ENCODE measurements around the gene SORCS2. TPM values are rescaled to one million over a fixed set of nuclear protein-coding genes. Genes with fewer than 3 reads are reported as not detected.

SORCS2 gene
- polyA plus RNA-seq, 3 donors, result 0.46 to 0.55 TPM; not detected in 1

DNA sequence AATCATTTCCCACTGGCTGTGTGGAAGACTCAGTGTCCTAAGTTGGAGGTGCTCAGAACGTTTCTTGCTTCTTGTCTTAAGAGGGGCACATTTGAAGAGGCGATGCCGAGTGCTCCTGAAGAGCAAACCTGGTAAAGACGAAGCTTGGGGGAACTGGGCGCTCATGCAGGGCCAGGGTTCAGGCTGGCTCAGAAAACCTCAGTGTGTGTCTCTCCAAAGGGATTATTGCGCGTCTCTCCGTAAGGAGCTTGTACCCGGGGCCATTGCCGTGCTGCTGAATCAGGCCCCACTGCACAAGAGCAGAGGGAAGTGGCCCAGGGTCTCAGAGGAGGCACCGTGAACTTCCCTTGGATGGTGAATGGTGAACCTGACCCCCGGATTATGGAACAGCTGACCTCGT, 198.0 kb downstream of the SORCS2 start:
- no peak overlapping the region for H3K4me3 Mint-ChIP-seq
- H3K36me3 Mint-ChIP-seq, result no peaks in the 10 kb centered on the region
- Histone ChIP-seq H4K20me1 (ENCODE audit: insufficient read depth, low read length) (no peaks in the 10 kb centered on the region), H3K27ac (ENCODE audit: low read depth in 1 of 2, low read length in 2 of 2) (no peak overlapping the region), H3K9ac (ENCODE audit: insufficient read depth, low read length, poor library complexity, severe bottlenecking) (no peak overlapping the region), H3K79me2 (ENCODE audit: insufficient read depth, low read length) (no peaks in the 10 kb centered on the region), H3K4me1 (ENCODE audit: control insufficient read depth in 1 of 2, insufficient read depth in 2 of 2, low read length in 2 of 2) (no peaks in the 10 kb centered on the region), H3K27me3 (ENCODE audit: control insufficient read depth in 2 of 2, insufficient read depth in 2 of 2, low read length in 2 of 2) (no peaks in the 10 kb centered on the region), H3K4me3 (replicated peaks in 1 of 3; ENCODE audit: low read depth in 2 of 3, low read length in 3 of 3) (no peak overlapping the region), H3K9me3 (replicated peaks in 1 of 2; ENCODE audit: control insufficient read depth in 1 of 2, insufficient read depth in 1 of 2, low read length in 2 of 2) (peaks cover 5% of the 10 kb centered on the region in 2 donors), H3K36me3 (replicated peaks in 1 of 2; ENCODE audit: control insufficient read depth in 1 of 2, insufficient read depth in 2 of 2, low read length in 2 of 2) (no peaks in the 10 kb centered on the region), H3K4me2 (replicated peaks; ENCODE audit: extremely low read depth, low read length, poor library complexity, severe bottlenecking) (no peak overlapping the region), H2AFZ (ENCODE audit: insufficient read depth, low read depth, low read length, poor library complexity, severe bottlenecking) (no peak overlapping the region)
- TF ChIP-seq, protein P1, sequence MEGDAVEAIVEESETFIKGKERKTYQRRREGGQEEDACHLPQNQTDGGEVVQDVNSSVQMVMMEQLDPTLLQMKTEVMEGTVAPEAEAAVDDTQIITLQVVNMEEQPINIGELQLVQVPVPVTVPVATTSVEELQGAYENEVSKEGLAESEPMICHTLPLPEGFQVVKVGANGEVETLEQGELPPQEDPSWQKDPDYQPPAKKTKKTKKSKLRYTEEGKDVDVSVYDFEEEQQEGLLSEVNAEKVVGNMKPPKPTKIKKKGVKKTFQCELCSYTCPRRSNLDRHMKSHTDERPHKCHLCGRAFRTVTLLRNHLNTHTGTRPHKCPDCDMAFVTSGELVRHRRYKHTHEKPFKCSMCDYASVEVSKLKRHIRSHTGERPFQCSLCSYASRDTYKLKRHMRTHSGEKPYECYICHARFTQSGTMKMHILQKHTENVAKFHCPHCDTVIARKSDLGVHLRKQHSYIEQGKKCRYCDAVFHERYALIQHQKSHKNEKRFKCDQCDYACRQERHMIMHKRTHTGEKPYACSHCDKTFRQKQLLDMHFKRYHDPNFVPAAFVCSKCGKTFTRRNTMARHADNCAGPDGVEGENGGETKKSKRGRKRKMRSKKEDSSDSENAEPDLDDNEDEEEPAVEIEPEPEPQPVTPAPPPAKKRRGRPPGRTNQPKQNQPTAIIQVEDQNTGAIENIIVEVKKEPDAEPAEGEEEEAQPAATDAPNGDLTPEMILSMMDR (IDR thresholded peaks at IDR 0.05), result no peak
- intact Hi-C loops (cut with micrococcal nuclease), result no loop called here
- H3K9me3 Mint-ChIP-seq, result peaks cover 0 to 9% (median 0%) of the 10 kb centered on the region in 7 donors
- H3K27ac Mint-ChIP-seq, result no peak overlapping the region
- no peaks in the 10 kb centered on the region for H3K4me1 Mint-ChIP-seq
- WGBS (ENCODE audit: insufficient coverage), result 85% methylated on average over 11 of the region's 13 CpGs
- peaks cover 2 to 18% (median 13%) of the 10 kb centered on the region in 3 donors for H3K27me3 Mint-ChIP-seq (ENCODE audit: low read depth in 3 of 3)
- no peak for DNase-seq

DNA sequence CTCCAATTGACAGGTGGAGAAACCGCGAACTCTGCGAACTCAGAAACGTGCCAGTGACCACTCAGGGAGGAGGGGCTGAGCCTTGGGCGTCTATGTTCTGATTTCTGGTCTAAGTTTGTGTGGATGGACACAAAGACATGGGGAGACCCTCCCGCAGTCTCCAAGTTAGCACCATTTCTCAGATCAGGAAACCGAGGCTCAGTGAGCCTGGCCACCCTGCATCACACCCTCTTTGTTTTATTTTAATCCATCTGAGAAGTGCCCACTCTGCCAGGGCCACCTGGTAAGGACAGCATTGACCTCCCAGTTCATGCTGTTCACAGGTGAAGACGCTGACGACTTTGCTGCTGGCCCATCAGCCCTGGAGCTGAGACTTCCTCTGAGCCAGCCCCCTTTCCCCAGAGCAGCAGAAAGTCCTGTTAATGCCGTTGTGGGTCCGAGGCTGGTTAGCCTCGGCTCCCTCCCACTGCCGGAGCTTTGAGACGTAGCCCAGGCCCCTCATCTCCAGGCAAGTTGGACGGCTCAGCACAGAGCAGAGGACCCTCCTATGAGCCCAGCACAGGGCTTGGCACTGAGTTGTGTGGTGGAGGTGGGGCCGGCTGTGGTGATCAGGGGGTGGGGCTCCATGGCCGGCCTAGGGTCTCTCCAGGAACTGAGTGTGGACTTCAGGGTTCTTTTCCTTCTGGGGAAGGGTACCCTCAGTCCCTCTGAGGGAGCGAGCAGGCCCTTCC, 198.7 kb downstream of the SORCS2 start:
- 62% methylated on average over 12 of the region's 18 CpGs for WGBS (ENCODE audit: insufficient coverage)
- Histone ChIP-seq H4K20me1 (ENCODE audit: insufficient read depth, low read length) (no peaks in the 10 kb centered on the region), H3K4me2 (replicated peaks; ENCODE audit: extremely low read depth, low read length, poor library complexity, severe bottlenecking) (no peak overlapping the region), H3K9me3 (replicated peaks in 1 of 2; ENCODE audit: control insufficient read depth in 1 of 2, insufficient read depth in 1 of 2, low read length in 2 of 2) (peaks cover 0 to under 1% of the 10 kb centered on the region in 2 donors), H2AFZ (ENCODE audit: insufficient read depth, low read depth, low read length, poor library complexity, severe bottlenecking) (no peak overlapping the region), H3K27me3 (ENCODE audit: control insufficient read depth in 2 of 2, insufficient read depth in 2 of 2, low read length in 2 of 2) (no peaks in the 10 kb centered on the region), H3K4me1 (ENCODE audit: control insufficient read depth in 1 of 2, insufficient read depth in 2 of 2, low read length in 2 of 2) (no peaks in the 10 kb centered on the region), H3K27ac (ENCODE audit: low read depth in 1 of 2, low read length in 2 of 2) (no peak overlapping the region), H3K4me3 (replicated peaks in 1 of 3; ENCODE audit: low read depth in 2 of 3, low read length in 3 of 3) (no peak overlapping the region), H3K79me2 (ENCODE audit: insufficient read depth, low read length) (no peaks in the 10 kb centered on the region), H3K9ac (ENCODE audit: insufficient read depth, low read length, poor library complexity, severe bottlenecking) (no peak overlapping the region), H3K36me3 (replicated peaks in 1 of 2; ENCODE audit: control insufficient read depth in 1 of 2, insufficient read depth in 2 of 2, low read length in 2 of 2) (no peaks in the 10 kb centered on the region)
- no peaks in the 10 kb centered on the region for H3K4me1 Mint-ChIP-seq
- H3K27me3 Mint-ChIP-seq (ENCODE audit: low read depth in 3 of 3), result peaks cover 2 to 18% (median 14%) of the 10 kb centered on the region in 3 donors
- H3K27ac Mint-ChIP-seq, result peak overlapping the region in 1 of 7 donors; percentile 31
- intact Hi-C loops (cut with micrococcal nuclease), result no loop called here
- H3K36me3 Mint-ChIP-seq, result no peaks in the 10 kb centered on the region
- H3K9me3 Mint-ChIP-seq, result peaks cover 0 to 6% (median 0%) of the 10 kb centered on the region in 7 donors
- DNase-seq, result no peak
- H3K4me3 Mint-ChIP-seq, result no peak overlapping the region
- TF ChIP-seq, protein P1 (IDR thresholded peaks at IDR 0.05), result no peak

Data from CD14-positive monocyte (primary cell).